ENCODE measurements around the gene KLHL9. TPM values are rescaled to one million over a fixed set of nuclear protein-coding genes. Genes with fewer than 3 reads are reported as not detected.

KLHL9 gene
- polyA plus RNA-seq, 1 of the 3 experiments (the other 2 are of a cell fraction): 6.8 TPM

DNA sequence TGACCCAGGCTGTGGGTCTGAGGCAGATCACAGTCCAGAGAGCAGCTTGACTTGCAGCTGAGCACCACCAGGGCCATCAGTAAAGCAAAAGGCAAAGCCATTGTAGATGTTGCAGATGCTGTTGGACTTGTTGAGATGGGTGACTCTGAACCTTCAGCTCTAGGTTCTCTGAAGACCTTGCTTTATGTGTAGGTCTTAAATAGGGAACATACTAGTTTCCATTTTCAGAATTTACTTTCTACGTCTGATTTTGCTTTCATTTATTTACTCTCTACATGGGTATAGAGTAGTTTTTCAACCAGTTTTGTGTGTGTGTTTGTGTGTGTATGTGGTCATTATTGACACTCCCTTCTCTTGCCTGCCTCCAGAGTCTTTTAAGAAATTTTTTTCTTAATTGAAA is 15.6 kb upstream of the KLHL9 start, which contains the start of gene IFNA6 (continued):
- TF ChIP-seq USF1 (IDR thresholded peaks at IDR 0.05; ENCODE audit: borderline replicate concordance, low read depth) (no peak), EP300 (IDR thresholded peaks at IDR 0.05; ENCODE audit: borderline replicate concordance in 1 of 2, low read depth in 1 of 2, low read length in 1 of 2) (no peak), GABPA (IDR thresholded peaks at IDR 0.05; ENCODE audit: low read depth) (no peak), POLR2AphosphoS5 (IDR thresholded peaks at IDR 0.05; ENCODE audit: low read depth, low read length) (no peak)
- TF ChIP-seq, protein P1, sequence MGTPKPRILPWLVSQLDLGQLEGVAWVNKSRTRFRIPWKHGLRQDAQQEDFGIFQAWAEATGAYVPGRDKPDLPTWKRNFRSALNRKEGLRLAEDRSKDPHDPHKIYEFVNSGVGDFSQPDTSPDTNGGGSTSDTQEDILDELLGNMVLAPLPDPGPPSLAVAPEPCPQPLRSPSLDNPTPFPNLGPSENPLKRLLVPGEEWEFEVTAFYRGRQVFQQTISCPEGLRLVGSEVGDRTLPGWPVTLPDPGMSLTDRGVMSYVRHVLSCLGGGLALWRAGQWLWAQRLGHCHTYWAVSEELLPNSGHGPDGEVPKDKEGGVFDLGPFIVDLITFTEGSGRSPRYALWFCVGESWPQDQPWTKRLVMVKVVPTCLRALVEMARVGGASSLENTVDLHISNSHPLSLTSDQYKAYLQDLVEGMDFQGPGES (IDR thresholded peaks at IDR 0.05; ENCODE audit: low read depth, low read length): no peak

DNA sequence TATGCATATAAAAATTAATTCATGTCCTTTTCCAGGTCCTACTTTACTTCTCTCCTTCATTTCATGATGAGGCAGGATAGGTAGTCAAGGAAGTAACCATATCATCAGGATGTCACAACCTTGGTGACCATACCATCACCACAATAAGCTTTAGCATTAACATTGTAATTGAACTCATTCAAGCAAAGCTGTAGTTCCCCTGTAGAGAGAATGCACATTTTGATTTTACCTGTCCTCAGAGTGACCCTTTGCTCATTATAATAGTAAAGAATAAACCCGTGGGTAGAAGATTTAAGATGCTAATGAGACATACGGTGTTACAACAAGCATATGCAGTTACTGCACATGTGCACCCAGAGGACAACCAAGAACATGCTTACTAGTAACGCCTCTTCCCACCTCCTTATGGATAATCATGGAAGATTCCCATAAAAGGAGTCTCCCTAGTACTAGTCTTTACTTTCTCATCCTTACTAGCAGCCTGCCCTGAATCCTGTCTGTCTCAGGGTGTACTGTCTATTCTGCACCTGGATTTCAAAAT is 13.3 kb upstream of the KLHL9 start:
- Histone ChIP-seq H2AFZ (ENCODE audit: low read depth) (no peak overlapping the region), H3F3A (replicated peaks; ENCODE audit: insufficient read depth) (no peaks in the 10 kb centered on the region), H4K20me1 (ENCODE audit: insufficient read depth) (no peaks in the 10 kb centered on the region), H3K4me2 (no peak overlapping the region), H3K4me3 (ENCODE audit: low read depth in 2 of 2, low read length in 1 of 2) (no peak overlapping the region), H3K9ac (no peak overlapping the region), H3K9me3 (no peaks in the 10 kb centered on the region), H3K27ac (ENCODE audit: low read depth in 2 of 2, low read length in 1 of 2) (no peak overlapping the region), H3K79me2 (ENCODE audit: insufficient read depth) (no peaks in the 10 kb centered on the region), H3K4me1 (ENCODE audit: control insufficient read depth in 1 of 2, insufficient read depth in 2 of 2, low read depth in 1 of 2, low read length in 1 of 2) (no peaks in the 10 kb centered on the region), H3K9me2 (no peaks in the 10 kb centered on the region), H3K27me3 (ENCODE audit: insufficient read depth) (no peaks in the 10 kb centered on the region; the same call in 1 of the 2 replicates), H3K36me3 (replicated peaks in 1 of 2; ENCODE audit: control insufficient read depth in 1 of 2, insufficient read depth in 2 of 2, low read length in 1 of 2) (no peaks in the 10 kb centered on the region)
- TF ChIP-seq, protein P2, sequence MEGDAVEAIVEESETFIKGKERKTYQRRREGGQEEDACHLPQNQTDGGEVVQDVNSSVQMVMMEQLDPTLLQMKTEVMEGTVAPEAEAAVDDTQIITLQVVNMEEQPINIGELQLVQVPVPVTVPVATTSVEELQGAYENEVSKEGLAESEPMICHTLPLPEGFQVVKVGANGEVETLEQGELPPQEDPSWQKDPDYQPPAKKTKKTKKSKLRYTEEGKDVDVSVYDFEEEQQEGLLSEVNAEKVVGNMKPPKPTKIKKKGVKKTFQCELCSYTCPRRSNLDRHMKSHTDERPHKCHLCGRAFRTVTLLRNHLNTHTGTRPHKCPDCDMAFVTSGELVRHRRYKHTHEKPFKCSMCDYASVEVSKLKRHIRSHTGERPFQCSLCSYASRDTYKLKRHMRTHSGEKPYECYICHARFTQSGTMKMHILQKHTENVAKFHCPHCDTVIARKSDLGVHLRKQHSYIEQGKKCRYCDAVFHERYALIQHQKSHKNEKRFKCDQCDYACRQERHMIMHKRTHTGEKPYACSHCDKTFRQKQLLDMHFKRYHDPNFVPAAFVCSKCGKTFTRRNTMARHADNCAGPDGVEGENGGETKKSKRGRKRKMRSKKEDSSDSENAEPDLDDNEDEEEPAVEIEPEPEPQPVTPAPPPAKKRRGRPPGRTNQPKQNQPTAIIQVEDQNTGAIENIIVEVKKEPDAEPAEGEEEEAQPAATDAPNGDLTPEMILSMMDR (IDR thresholded peaks at IDR 0.05): no peak
- TF ChIP-seq FOSL2 (IDR thresholded peaks at IDR 0.05; ENCODE audit: borderline replicate concordance, low read depth): no peak
- TF ChIP-seq GABPA (IDR thresholded peaks at IDR 0.05; ENCODE audit: low read depth): no peak
- ChIA-PET POLR2A (no interaction called here), CTCF (interaction anchor here (1.4 kb wide), 1 partner anchor 47 kb away, joined by 6 read pairs; no protein-coding TSS in a partner anchor)
- DNase-seq: no peak
- 5% methylated on average over 3 of the region's 3 CpGs for WGBS (ENCODE audit: low lambda C conversion rate)

GRCh38 chr9:21340735-21341134 is 5.5 kb upstream of the KLHL9 start:
- Histone ChIP-seq H3K9me2 (no peaks in the 10 kb centered on the region), H3K79me2 (ENCODE audit: insufficient read depth) (no peaks in the 10 kb centered on the region), H3F3A (replicated peaks; ENCODE audit: insufficient read depth) (no peaks in the 10 kb centered on the region), H3K4me2 (no peak overlapping the region), H3K4me1 (ENCODE audit: control insufficient read depth in 1 of 2, insufficient read depth in 2 of 2, low read depth in 1 of 2, low read length in 1 of 2) (no peaks in the 10 kb centered on the region; a peak in 1 of 4 replicates), H2AFZ (ENCODE audit: low read depth) (no peak overlapping the region), H3K9me3 (no peaks in the 10 kb centered on the region), H4K20me1 (ENCODE audit: insufficient read depth) (no peaks in the 10 kb centered on the region), H3K27me3 (ENCODE audit: insufficient read depth) (peaks cover 8% of the 10 kb centered on the region; the same call in 1 of the 2 replicates), H3K4me3 (ENCODE audit: low read depth in 2 of 2, low read length in 1 of 2) (no peak overlapping the region), H3K36me3 (replicated peaks in 1 of 2; ENCODE audit: control insufficient read depth in 1 of 2, insufficient read depth in 2 of 2, low read length in 1 of 2) (no peaks in the 10 kb centered on the region), H3K9ac (no peak overlapping the region), H3K27ac (ENCODE audit: low read depth in 2 of 2, low read length in 1 of 2) (no peak overlapping the region)
- ChIA-PET POLR2A (no interaction called here), CTCF (interaction anchor here (0.6 to 4.6 kb wide), 2 partner anchors 9 to 55 kb away, joined by 3 to 19 read pairs; no protein-coding TSS in a partner anchor)
- no peak for DNase-seq
- WGBS (ENCODE audit: low lambda C conversion rate): 58% methylated on average over 4 of the region's 4 CpGs
- TF ChIP-seq TCF12 (IDR thresholded peaks at IDR 0.05) (no peak), TAF1 (IDR thresholded peaks at IDR 0.05; ENCODE audit: borderline replicate concordance, low read depth, low read length) (no peak)

Data from SK-N-SH (cell line).